HG02973 (cell line): ENCODE results near the gene HPS4.
A peak's percentile ranks its signal among the peaks of the same experiment; 100 is the strongest.
"Not testable (repeated sequence)": the region's sequence is repeated elsewhere in the genome, so short reads cannot be mapped to it uniquely, and the experiment has no call there.

Experiments used
- ATAC-seq: cut with Tn5 transposase; IDR thresholded peaks from one replicate; pipeline ENCODE4 v1.9.1; 2021; ENCODE audit warnings: moderate library complexity; ENCODE audit not compliant: unreplicated experiment

HPS4 gene

GRCh38 chr22:26444777-26445176 lies 38.8 kb downstream of the HPS4 start:
- ATAC-seq = no peak

DNA sequence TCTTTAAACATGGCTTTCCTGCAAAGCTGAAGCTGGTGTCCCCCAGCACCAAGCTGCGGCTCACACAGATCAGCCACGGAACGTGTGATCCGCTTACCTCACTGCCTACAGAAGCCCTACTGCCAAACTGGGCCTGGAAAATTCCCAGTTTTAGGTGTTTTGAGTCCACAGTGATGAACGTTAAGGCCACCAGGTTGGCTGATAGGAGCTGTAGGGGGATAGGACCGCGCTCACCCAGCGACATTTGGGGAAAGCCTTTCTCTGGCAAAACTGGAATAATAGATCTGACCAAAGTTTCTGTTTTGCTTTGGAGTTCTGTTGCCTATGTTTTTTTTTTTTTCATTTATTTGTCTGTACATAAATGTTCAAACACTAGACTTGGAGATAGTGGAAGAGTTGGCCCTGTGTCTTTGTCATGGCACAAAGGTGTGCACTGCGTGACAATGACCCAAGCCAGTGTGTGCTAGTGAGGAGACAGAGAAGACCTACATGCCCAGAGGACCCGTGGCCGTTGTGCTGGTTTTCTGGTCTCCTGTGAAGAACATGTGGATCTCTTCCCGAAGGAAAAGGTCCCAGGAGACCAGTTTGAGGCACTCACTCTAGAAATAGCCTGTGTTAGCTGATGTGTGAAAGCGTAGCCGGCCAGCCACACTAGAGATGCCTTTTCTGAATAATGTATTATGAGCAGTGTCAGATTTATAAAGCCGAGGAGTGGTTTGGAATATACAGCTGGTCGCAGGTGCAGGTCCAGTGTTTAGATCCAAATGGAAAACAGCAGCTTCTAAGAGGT lies 39.5 kb downstream of the HPS4 start:
- ATAC-seq = no peak

DNA sequence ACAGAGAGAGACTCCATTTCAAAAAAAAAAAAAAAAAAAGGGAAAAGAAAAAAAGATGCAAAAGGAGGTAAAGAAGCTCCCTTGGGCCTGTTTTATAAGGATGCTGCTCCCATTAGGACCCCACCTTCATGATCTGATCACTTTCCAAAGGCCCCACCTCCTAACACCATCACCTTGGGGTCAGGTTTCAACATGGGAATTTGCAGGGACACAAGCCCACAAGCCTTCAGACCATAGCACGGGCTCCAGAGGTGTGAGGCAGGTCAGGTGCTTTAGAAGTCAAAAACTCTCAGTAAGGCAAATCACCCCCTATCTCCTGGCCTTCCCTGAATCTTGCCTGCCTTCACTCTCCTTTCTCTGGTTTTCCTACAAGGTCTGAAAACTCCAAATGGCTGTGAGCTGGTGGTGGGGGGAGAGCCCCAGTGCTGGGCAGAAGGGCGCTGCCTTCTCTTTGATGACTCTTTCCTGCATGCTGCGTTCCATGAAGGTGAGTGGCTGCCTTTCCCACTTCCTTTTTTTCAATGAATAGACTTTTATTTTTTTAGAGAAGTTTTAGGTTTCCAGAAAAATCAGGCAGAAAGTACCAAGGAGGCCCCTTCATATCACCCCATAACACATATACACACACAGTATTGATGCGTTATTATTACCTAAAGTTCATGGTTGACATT lies 41.4 kb downstream of the HPS4 start:
- no peak for ATAC-seq

GRCh38 chr22:26439559-26439958 lies 44.0 kb downstream of the HPS4 start:
- ATAC-seq = no peak

GRCh38 chr22:26438776-26439175 lies 44.8 kb downstream of the HPS4 start:
- ATAC-seq = not testable (repeated sequence)

- ATAC-seq = no peak
These were observed 45.7 kb downstream of the HPS4 start for GRCh38 chr22:26437694-26438392.

GRCh38 chr22:26436903-26437515 lies 46.6 kb downstream of the HPS4 start:
- ATAC-seq = no peak

DNA sequence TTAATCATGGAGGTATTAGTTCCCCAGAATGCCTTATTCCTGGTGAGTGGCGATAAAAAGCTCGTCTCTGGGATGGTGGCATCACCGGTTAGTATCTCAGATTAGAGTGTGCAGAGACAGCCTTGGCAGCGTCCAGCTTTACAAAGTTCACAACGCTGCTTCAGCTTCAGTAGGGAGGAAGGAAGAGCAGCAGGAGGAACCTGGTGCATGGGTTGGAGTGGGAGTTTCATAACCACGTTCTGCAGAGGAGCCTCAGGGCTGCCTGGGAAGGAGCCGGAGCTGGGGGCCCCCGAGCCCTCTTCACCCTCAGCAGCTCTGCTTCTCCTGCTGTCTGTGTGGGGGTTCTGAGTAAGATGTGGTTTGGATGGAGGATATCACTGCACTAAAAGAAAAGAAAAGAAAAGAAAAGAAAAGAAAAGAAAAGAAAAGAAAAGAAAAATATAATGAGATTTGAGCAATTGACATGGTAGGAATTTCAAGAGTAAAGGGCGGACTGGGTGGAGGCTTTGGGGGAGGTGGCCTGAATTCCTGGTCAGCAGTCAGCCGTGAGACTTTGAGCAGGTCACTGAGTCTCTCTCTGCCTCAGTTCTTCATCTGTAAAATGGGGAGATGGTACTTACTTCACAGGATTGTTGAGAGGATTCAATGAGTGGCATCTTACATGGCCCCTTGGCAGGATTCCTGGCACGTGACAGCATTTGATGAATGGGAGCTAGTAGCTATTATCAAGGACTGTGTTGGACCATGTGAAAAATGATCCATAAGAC lies 48.1 kb downstream of the HPS4 start:
- no peak for ATAC-seq

DNA sequence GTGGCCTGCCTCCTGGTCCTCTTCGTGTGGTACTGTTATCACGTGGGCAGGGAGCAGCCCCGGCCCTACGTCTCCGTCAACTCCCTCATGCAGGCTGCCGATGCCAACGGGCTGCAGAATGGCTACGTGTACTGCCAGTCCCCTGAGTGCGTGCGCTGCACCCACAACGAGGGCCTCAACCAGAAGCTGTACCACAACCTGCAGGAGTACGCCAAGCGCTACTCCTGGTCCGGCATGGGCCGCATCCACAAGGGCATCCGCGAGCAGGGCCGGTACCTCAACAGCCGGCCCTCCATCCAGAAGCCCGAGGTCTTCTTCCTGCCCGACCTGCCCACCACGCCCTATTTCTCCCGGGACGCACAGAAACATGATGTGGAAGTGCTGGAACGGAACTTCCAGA lies 49.8 kb downstream of the HPS4 start:
- no peak for ATAC-seq

DNA sequence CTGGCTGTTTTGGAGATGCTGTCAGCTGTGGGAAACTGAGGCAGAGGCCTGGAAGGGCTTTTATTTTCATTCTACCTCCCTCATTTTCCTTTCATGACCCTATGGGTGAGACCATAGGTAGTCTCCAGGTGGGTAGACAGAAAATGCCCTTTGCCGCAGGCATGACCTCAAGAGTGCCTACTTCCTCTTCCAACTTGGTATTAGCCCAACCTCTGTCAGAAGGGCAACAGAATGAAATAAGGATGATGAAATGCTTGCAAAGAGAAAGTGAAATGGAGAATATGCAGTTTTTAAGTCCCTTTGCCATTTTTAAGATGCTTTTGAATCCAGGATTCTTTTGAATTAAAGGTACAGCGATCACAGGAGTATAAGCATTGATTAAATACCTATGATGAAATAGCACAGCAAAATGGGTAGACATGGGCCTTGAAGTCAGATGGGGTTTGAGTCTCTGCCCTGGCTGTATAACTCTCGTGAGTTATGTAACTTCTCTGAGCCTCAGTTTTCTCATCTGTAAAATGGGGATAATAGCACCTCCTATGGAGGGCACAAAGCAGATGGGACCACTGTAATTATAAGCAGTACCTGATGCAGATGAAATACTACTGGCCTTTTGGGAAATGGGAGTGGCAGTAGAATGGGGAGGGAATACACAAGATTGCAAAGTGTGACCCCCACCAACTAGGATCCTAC lies 50.8 kb downstream of the HPS4 start:
- no peak for ATAC-seq

DNA sequence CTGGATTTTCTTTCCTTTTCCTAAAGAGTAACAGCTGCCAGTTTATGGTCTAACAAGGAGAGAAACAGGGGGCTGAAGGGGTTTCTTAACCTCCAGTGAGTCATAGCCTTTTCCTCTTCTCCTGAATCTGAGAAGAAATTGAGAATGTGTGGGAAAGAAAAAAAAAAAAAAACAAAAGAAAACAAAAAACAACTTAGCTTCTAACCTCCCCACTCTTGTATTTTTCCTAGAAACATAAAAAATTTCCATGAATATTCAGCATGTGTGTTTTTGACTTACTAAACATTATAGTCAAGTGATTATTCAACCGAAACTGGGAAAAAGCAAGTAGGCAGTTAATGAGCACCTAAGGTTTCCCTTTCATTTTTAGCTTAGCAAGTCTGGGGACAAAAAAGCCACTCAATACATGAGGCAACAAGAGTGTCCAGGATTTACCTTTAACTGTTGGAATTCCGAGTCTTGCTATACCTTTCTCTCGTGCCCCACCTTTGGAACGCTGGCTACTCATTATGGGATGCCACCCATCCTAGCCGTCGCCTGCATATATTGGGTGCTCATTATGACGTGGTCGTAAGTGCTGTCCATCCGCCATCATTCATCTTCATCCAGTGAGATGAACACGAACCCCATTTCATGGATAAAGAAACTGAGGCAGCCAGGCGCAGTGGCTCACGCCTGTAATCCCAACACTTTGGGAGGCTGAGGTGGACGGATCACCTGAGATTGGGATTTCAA lies 52.2 kb downstream of the HPS4 start:
- no peak for ATAC-seq

GRCh38 chr22:26430600-26430999 lies 53.0 kb downstream of the HPS4 start:
- no peak for ATAC-seq

- ATAC-seq = peak; percentile 9
These were observed 53.9 kb downstream of the HPS4 start for GRCh38 chr22:26429458-26430286.

DNA sequence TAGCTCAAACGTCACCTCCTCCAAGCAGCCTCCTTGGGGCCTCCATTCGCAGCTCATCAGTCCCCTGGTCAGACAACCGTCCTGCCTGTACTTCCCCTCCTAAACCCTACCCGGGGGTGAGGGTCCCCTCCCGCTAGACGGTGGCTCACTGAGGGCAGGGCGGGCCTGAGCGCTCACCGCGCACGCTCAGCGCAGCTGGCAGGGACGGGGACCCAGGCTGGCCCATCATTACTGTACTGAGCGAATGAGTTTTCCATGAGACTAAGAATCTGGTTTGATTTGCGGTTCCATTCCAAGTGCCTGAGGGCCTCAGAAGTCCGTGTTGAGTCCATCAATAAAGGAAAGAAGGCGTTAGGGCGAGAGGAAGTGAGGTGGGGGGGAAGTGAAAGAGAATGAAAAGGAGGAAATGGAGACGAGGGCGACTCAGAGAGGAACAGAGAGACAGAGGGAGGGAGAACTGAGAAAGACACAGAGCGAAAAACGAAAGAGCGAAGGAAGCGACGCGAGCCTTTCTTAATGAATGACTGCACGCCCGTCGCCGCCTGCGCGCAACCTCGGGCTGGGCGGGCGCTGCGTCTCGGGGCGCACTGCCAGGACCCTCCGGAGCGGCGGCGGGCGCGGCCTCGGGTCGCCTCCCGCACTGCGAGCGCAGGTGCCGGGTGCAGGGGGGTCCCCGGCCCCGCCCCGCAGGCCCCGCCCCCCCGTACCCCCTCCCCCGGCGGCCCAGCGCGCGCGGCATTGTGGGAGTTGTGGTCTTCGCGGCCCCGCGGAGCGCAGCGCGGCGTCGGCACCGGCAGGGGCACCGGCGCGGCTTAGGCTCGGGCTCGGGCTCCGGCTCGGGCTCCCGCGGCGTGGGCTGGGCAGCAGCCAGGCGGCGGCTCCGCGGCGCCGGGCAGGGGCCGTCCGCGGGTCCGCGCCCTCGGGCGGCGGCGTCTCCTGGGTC lies 54.8 kb downstream of the HPS4 start, which contains the start of gene ASPHD2:
TSS of gene ASPHD2 (plus strand) at position 746 of the 943 bp plus-strand sequence. CDS start 4,356 bp downstream, outside the sequence.
- ATAC-seq = peak; percentile 67

- no peak for ATAC-seq
These were observed 56.7 kb downstream of the HPS4 start for GRCh38 chr22:26426924-26427323.

GRCh38 chr22:26418620-26419019 lies 65.0 kb downstream of the HPS4 start:
- no peak for ATAC-seq

DNA sequence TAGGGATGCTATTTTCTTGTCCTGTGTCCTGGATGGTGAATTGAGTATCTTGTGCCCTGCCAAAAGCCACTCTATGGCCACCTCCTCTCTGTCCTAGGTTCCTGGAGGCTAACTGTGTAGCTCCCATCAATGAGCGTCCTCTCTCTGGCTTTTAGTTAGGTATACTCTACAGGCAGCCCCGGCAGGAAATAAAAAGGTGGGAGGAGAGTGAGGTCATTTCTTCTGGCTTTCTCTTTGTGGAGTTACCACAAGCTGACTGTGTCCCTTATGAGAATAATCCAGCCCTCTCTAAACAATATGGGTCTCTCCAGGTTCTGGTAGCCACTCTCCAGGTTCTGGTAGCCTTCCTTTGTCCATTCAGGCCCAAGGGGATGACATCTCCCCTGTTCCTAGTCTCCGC lies 66.2 kb downstream of the HPS4 start:
- ATAC-seq = no peak
